Endothelial cell (in vitro differentiated cells): ENCODE measurements around the gene TPRG1L. TPM values are rescaled to one million over a fixed set of nuclear protein-coding genes. Genes with fewer than 3 reads are reported as not detected.

Experiments used
- DNase-seq: peaks from one replicate; pipeline ENCODE4 v3.0.0; 2021; ENCODE audit warnings: low spot score
- H3K27ac Mint-ChIP-seq: one replicate; pipeline ENCODE4 v1.8.0; 2021; ENCODE audit warnings: mixed read lengths, inconsistent platforms; ENCODE audit not compliant: unreplicated experiment
- H3K27me3 Mint-ChIP-seq: one replicate; pipeline ENCODE4 v1.8.0; 2021; ENCODE audit warnings: mild to moderate bottlenecking, moderate library complexity, mixed read lengths, inconsistent platforms; ENCODE audit not compliant: unreplicated experiment
- H3K36me3 Mint-ChIP-seq: one replicate; pipeline ENCODE4 v1.8.0; 2021; ENCODE audit warnings: mild to moderate bottlenecking, low read depth, mixed read lengths, inconsistent platforms; ENCODE audit not compliant: unreplicated experiment
- H3K4me1 Mint-ChIP-seq: one replicate; pipeline ENCODE4 v1.8.0; 2021; ENCODE audit warnings: mild to moderate bottlenecking, mixed read lengths, inconsistent platforms; ENCODE audit not compliant: unreplicated experiment
- H3K4me3 Mint-ChIP-seq: one replicate; pipeline ENCODE4 v1.8.0; 2021; ENCODE audit warnings: mild to moderate bottlenecking, mixed read lengths, inconsistent platforms; ENCODE audit not compliant: unreplicated experiment
- H3K9me3 Mint-ChIP-seq: one replicate; pipeline ENCODE4 v1.8.0; 2021; ENCODE audit warnings: mixed read lengths, inconsistent platforms; ENCODE audit not compliant: unreplicated experiment
- CTCF ChIP-seq: fragments of 200-600 bp; sonication (generic); IDR thresholded peaks from one replicate; pipeline ENCODE4 v1.5.0; 2021; ENCODE audit warnings: antibody characterized with exemption; ENCODE audit not compliant: unreplicated experiment
- total RNA-seq: library from RNA; stranded (reverse); fragmentation: NEBNext Ultra II Directional; extraction: Animal tissue kit (Norgen Biotek cat#: 25700); gene quantifications from one replicate; pipeline ENCODE4 v1.2.1, GENCODE V29; 2021; ENCODE audit not compliant: unreplicated experiment

The TPRG1L gene
- total RNA-seq, 1 donor from 2014 or later = 35.2 TPM

GRCh38 chr1:3598522-3599285, 26.1 kb upstream of the TPRG1L start:
- Mint-ChIP-seq H3K4me1 (peaks cover 17% of the 10 kb centered on the region), H3K27ac (no peak overlapping the region), H3K27me3 (peaks cover 28% of the 10 kb centered on the region), H3K4me3 (no peak overlapping the region), H3K36me3 (peaks cover 4% of the 10 kb centered on the region), H3K9me3 (no peaks in the 10 kb centered on the region)
- DNase-seq = no peak
- no peak for TF ChIP-seq CTCF

GRCh38 chr1:3599286-3599811, 25.5 kb upstream of the TPRG1L start:
- Mint-ChIP-seq H3K27me3 (peaks cover 26% of the 10 kb centered on the region), H3K4me3 (no peak overlapping the region), H3K36me3 (peaks cover 4% of the 10 kb centered on the region), H3K9me3 (no peaks in the 10 kb centered on the region), H3K27ac (no peak overlapping the region), H3K4me1 (peaks cover 14% of the 10 kb centered on the region)
- no peak for DNase-seq
- TF ChIP-seq CTCF = no peak

GRCh38 chr1:3599816-3600215, 25.0 kb upstream of the TPRG1L start:
- no peak overlapping the region for H3K4me3 Mint-ChIP-seq
- no peak for TF ChIP-seq CTCF
- H3K27ac Mint-ChIP-seq = no peak overlapping the region
- no peaks in the 10 kb centered on the region for H3K9me3 Mint-ChIP-seq
- peaks cover 4% of the 10 kb centered on the region for H3K36me3 Mint-ChIP-seq
- no peak for DNase-seq
- H3K4me1 Mint-ChIP-seq = peaks cover 14% of the 10 kb centered on the region
- peaks cover 23% of the 10 kb centered on the region for H3K27me3 Mint-ChIP-seq

- DNase-seq = no peak
Observed at GRCh38 chr1:3600354-3600753, 24.5 kb upstream of the TPRG1L start.

More at GRCh38 chr1:3600354-3600753, 24.5 kb upstream of the TPRG1L start:
- H3K27ac Mint-ChIP-seq = no peak overlapping the region
- H3K27me3 Mint-ChIP-seq = peaks cover 23% of the 10 kb centered on the region
- H3K4me1 Mint-ChIP-seq = peaks cover 14% of the 10 kb centered on the region
- no peak overlapping the region for H3K4me3 Mint-ChIP-seq
- TF ChIP-seq CTCF = no peak
- H3K36me3 Mint-ChIP-seq = peaks cover 4% of the 10 kb centered on the region
- no peaks in the 10 kb centered on the region for H3K9me3 Mint-ChIP-seq
